T-helper 9 cell (primary cell): ENCODE data around the gene SLC25A46.
"Not testable (repeated sequence)": the region's sequence is repeated elsewhere in the genome, so short reads cannot be mapped to it uniquely, and the experiment has no call there.

Experiments
- DNase-seq: peaks from one replicate; pipeline ENCODE4 v3.0.0-alpha.2; 2020
- total RNA-seq, 2 donors: gene quantifications; one replicate each; lab custom pipeline; 2026; lab: John Stamatoyannopoulos, UW

Gene SLC25A46
- total RNA-seq, result 47.3 to 103 reads per million in 2 donors

GRCh38 chr5:110738812-110739651, at the start of gene SLC25A46:
Gene SLC25A46, plus strand, starts transcription at chr5:110739007. Its CDS starts 113 bp downstream, at chr5:110739120.
- DNase-seq, result peak; percentile 78

DNA sequence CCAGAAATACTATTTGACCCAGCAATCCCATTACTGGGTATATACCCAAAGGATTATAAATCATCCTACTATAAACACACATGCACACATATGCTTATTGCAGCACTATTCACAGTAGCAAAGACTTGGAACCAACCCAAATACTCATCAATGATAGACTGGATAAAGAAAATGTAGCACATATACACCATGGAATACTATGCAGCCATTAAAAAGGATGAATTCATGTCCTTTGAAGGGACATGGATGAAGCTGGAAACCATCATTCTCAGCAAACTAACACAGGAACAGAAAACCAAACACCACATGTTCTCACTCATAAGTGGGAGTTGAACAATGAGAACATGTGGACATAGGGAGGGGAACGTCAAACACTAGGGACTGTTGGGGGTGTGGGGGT, 48.2 kb upstream of the SLC25A46 start:
- not testable (repeated sequence) for DNase-seq

GRCh38 chr5:110692669-110693068, 46.1 kb upstream of the SLC25A46 start:
- not testable (repeated sequence) for DNase-seq

GRCh38 chr5:110702300-110702699, 36.5 kb upstream of the SLC25A46 start:
- no peak for DNase-seq

DNA sequence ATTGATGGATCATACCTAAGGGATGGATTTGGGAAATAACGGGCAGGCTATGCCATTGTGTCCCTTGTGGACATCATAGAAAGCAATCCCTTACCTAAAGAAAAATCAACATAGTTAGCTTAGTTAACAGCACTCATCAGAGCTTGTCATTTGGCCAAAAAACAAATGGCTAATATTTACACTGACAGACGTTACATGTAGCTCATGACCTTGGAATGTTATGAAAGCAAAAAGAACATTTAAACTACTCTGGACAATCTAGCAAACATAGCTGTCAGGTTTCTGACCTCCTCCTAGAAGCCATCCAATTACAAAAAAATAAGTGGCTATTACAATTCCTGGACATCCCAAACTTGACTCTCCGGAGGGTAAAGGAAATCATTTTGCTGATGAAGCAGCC, 36.1 kb upstream of the SLC25A46 start:
- DNase-seq, result no peak

- DNase-seq, result no peak
These were observed 35.3 kb upstream of the SLC25A46 start for GRCh38 chr5:110703481-110703880.

GRCh38 chr5:110705349-110705748, 33.5 kb upstream of the SLC25A46 start:
- no peak for DNase-seq

GRCh38 chr5:110707260-110707844, 31.5 kb upstream of the SLC25A46 start:
- no peak for DNase-seq

DNA sequence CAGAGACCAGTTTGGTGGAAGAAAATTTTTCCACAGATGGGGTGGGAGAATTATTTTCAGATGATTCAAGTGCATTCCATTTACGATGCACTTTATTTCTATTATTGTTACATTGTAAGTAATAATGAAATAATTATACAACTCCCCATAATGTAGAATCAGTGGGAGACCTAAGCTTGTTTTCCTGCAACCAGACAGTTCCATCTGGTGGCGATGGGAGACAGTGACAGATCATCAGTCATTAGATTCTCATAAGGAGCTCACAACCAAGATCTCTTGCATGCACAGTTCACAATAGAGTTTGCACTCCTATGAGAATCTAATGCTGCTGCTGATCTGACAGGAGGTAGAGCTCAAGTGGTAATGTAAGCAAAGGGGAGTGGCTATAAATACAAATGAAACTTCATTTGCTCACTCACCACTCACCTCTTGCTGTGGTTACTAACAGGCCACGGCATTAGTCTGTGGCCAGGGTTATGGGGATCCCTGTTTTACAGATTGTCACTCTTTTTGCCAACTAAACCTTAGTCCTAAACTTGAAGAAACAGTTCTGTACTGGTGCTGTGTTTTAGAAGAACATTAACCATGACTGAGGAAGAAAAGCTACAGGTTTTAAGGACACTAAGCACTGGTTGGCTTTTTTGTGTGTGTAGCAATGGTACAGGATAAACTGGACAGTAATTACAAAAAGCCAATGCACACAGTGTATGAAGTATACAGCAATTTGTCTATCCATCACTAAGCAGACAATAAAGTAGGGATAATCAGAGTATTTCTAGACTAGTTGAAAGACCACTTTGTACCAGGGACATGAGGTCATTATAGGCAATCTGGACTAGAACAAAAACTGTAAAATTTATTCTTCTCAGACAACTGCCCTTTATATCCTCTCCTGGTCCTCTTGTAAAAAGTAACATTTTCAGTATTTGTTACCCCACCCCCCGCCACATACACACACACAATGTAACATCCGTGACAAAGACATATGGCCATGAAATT, 22.3 kb upstream of the SLC25A46 start:
- DNase-seq, result no peak

DNA sequence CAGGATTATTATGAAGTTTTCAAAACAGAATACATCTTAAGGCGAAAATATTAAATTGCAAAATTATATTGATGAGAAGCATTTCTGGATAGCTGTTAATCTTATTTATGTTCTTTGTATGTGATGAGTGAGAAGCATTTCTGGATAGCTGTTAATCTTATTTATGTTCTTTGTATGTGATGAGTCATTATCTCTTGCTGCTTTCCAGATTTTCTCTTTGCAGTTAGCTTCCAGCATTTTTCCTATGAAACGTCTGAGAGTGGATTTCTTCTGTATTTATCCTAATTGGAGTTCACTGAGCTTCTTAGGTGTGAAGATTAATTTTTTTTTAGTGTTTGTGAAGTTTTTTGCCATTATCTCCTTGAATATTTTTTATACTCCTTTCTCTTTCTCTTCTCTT, 20.5 kb upstream of the SLC25A46 start:
- no peak for DNase-seq

GRCh38 chr5:110726249-110727024, 12.4 kb upstream of the SLC25A46 start, which contains the start of gene TMEM232:
Gene TMEM232, minus strand, starts transcription at chr5:110726671. Its CDS starts 59,319 bp downstream, at chr5:110667352.
- DNase-seq, result peak; percentile 57

GRCh38 chr5:110727025-110727314, 11.8 kb upstream of the SLC25A46 start:
- DNase-seq, result no peak

DNA sequence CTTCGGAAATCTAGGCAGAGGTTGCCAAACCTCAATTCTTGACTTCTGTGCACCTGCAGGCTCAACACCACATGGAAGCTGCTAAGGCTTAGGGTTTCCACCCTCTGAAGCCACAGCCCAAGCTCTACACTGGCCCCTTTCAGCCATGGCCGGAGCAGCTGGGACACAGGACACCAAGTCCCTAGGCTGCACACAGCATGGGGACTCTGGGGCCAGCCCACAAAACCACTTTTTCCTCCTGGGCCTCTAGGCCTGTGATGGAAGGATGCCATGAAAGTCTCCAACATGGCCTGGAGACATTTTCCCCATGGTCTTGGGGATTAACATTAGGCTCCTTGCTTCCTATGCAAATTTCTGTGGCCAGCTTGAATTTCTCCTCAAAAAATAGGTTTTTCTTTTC, 7.3 kb upstream of the SLC25A46 start:
- DNase-seq, result not testable (repeated sequence)

GRCh38 chr5:110734101-110734500, 4.7 kb upstream of the SLC25A46 start:
- no peak for DNase-seq

GRCh38 chr5:110735556-110735955, 3.3 kb upstream of the SLC25A46 start:
- no peak for DNase-seq

DNA sequence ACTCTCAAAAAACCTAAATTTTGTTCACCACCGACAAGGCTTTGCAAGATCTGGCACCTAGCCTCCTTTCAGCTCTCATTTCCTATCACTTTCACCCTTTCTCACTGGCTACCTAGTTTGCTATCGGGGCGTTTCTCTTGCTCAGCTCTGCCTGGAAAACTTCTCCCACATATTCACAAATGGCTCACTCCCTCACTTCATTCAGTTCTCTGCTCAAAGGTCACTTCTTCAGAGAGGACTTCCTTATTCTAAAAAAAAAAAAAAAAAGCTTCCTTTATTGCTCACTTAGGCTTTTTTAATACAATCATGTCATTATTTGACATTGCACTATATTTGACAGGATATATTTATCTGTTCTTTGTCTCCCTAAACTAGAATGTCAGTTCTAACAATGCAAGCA, 2.1 kb upstream of the SLC25A46 start:
- no peak for DNase-seq

DNA sequence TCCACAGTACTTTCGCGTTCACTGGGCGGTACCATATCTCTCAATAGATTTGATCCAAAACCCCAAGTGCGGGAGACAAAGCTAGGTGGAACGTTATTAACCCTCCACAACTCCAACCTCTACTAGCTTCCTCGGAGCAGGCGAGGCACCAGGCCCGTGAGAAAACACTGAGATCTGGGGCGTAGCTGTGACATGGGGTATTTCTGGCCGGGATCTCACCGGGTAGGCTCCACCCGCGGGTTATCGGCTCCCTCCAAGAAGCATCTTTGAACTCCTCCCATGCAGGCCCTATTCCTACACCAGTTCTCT, 350 bp upstream of the SLC25A46 start:
- no peak for DNase-seq

DNA sequence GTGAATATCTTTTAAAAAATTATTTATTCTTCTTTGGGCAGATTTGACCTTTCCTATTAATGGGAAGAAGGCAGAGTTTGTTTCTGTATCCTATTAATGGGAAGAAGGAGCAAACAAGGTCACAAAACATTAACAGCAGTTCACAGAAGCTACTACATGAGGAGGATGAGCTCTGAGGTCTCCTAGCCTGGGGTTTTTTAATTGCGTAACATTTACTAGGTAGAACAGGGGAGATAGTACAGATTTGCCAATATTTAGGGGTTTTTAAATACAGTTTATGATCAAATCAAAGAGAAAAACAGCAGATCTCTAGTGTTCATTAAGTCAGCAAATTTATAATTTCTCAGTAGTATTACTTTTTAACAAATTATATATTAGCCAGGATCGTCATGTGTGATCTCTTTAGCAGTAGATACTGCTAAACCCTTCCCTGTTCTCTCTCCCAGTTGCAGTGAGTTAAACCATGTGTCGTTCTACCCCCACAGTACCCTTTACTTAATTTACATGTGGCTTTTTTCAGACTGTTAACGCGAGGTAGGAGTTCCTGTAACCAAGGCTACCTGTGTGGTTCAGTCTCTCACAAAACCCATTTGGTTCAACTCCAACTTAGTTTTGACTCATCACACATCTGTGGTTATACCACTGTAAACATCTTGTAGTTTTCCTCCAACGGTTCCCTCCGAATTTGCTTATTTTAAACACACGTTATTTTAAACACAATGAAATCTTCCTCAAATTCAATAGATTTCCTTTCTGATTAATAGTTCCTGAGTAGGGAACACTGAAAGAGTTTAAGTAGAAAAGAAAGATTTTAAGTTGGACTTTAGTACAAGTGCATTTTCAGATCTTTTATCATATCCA, 13.3 kb downstream of the SLC25A46 start:
- no peak for DNase-seq

DNA sequence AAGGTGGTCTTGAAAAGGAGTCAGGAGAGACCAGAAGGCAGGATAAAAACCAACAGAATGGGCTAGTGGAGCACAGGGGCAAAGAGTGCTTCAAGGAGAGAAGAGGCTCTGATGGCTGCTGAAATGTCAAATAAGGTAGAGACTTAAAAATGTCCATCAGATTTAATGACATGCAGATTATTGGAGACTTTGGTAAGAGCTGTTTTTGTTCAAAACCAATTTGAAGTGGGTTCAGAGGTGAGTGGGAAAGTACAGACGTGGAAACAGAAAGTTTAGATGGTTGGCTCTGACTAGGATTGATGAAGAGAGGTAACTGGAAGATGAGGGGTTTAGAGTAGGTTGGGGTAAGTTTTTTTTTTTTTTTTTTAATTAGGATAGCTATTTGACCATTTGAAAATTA, 14.1 kb downstream of the SLC25A46 start:
- DNase-seq, result no peak

DNA sequence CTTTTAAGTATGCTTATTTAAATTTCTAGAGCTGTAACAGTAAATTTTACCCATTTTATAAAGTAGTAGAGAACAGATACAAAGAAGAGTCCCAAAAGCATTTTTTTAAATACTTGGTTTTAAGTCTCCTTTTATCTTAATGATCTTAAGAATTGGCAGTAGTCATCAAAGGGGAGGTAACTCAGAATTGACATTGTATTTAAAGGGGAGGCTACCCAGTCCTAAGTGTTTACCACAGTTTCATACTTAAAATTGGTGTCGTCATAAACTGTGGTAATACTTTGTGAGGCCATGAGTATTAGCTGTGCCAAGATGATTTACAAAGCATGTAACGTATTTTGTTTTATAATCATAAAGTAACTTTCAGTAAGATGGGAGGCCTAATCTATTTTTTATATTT, 14.8 kb downstream of the SLC25A46 start:
- no peak for DNase-seq

DNA sequence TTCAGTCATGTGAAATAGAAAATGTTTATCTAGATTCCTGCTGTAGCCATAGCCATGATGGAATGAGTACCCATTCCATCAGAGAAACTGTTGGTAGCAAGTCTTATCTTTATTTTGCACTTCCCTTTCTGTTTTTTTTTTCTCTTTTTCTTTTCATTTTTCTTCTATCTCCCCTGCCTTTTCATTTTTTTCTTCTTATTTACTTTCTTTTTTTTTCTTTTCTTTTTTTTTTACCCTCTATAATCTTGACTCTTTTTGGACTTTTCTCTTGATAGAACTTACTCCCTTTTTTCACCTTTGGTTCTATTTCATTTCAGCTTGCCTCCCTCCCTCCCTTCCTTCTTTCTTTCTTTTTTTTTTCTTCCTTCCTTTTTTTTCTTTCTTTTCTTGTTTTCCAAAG, 15.4 kb downstream of the SLC25A46 start:
- no peak for DNase-seq
